Endothelial cell of umbilical vein (primary cell): ENCODE measurements around the gene CROCC2. TPM values are rescaled to one million over a fixed set of nuclear protein-coding genes. Genes with fewer than 3 reads are reported as not detected.

Experiments used
- BruUV-seq: library from RNA; stranded (reverse); fragments of 400-500 nt; replicated peaks from 2 replicates; lab custom pipeline; 2021; lab: Mats Ljungman, UMichigan
- CTCF ChIA-PET: fragments of 300-600, 350-600 bp; sonication (Branson Sonifier 250); formaldehyde crosslinking; loops from one replicate; lab custom pipeline; 2021; ENCODE audit warnings: antibody characterized with exemption, inconsistent platforms; lab: Charles Lee
- POLR2A ChIA-PET: fragments of 300-600, 350-600 bp; sonication (Branson Sonifier 250); formaldehyde crosslinking; loops from one replicate; lab custom pipeline; 2021; ENCODE audit warnings: antibody characterized with exemption, inconsistent platforms; lab: Charles Lee
- DNase-seq: peaks from one replicate; pipeline ENCODE4 v3.0.0-alpha.2; 2011; ENCODE audit warnings: low read depth, low spot score
- FAIRE-seq: peaks from 2 replicates; lab custom pipeline; 2011; peaks lifted over from hg19 to GRCh38; lab: Jason Lieb, UNC
- H2AFZ ChIP-seq: 2 replicates; pipeline ENCODE4 v1.6.0; 2012; ENCODE audit warnings: low read depth, low read length, control low read depth, inconsistent platforms
- H3K27ac ChIP-seq: 2 replicates; pipeline ENCODE4 v1.5.1; 2011; ENCODE audit warnings: low read depth, mild to moderate bottlenecking, control low read depth, low read length, moderate library complexity; ENCODE audit not compliant: insufficient read depth
- H3K27me3 ChIP-seq, 2 experiments: 2 replicates each; pipeline versions ENCODE4 v1.6.0 to v1.6.1; 2011; ENCODE audit warnings: low read length in 2 of 2, mixed read lengths in 1 of 2; ENCODE audit not compliant: control insufficient read depth in 2 of 2, insufficient read depth in 2 of 2
- H3K36me3 ChIP-seq, 2 experiments: 2 replicates in 1 of 2; 3 replicates in 1 of 2; pipeline ENCODE4 v1.5.1; 2011; ENCODE audit warnings: low read length in 2 of 2, mild to moderate bottlenecking in 1 of 2, moderate library complexity in 1 of 2; ENCODE audit not compliant: control insufficient read depth in 2 of 2, insufficient read depth in 2 of 2; ENCODE audit errors: extremely low read depth in 1 of 2
- H3K4me1 ChIP-seq: 3 replicates; pipeline ENCODE4 v1.5.1; 2011; ENCODE audit warnings: mild to moderate bottlenecking, low read length; ENCODE audit not compliant: control insufficient read depth, insufficient read depth; ENCODE audit errors: extremely low read depth
- H3K4me2 ChIP-seq: 2 replicates; pipeline ENCODE4 v1.6.1; 2011; ENCODE audit warnings: low read length, control low read depth, mixed read lengths; ENCODE audit not compliant: insufficient read depth
- H3K4me3 ChIP-seq, 3 experiments: fragments of 200-600 bp in 1 of 3; sonication (generic), shearing (Covaris generic) in 1 of 3; replicated peaks in 1 of 3; 2 replicates each; pipeline ENCODE4 v1.5.1; 2011 to 2016; ENCODE audit warnings: control low read depth in 3 of 3, low read length in 3 of 3, mild to moderate bottlenecking in 2 of 3, inconsistent platforms in 1 of 3, low read depth in 1 of 3, moderate library complexity in 1 of 3; ENCODE audit not compliant: insufficient read depth in 1 of 3
- H3K79me2 ChIP-seq: 2 replicates; pipeline ENCODE4 v1.6.0; 2012; ENCODE audit warnings: low read length, inconsistent platforms; ENCODE audit not compliant: control insufficient read depth, insufficient read depth
- H3K9ac ChIP-seq: replicated peaks from 2 replicates; pipeline ENCODE3; 2011; ENCODE audit warnings: low read length, control low read depth; ENCODE audit not compliant: insufficient read depth; ENCODE audit errors: extremely low read depth
- H3K9me1 ChIP-seq: replicated peaks from 3 replicates; pipeline ENCODE4 v1.6.0; 2011; ENCODE audit warnings: mild to moderate bottlenecking, low read length; ENCODE audit not compliant: control insufficient read depth, insufficient read depth; ENCODE audit errors: extremely low read depth
- H3K9me3 ChIP-seq: replicated peaks from 2 replicates; pipeline ENCODE4 v1.5.1; 2012; ENCODE audit warnings: low read length, inconsistent platforms; ENCODE audit not compliant: control insufficient read depth, insufficient read depth
- H4K20me1 ChIP-seq: replicated peaks from 2 replicates; pipeline ENCODE3; 2011; ENCODE audit warnings: mild to moderate bottlenecking, low read length; ENCODE audit not compliant: control insufficient read depth, insufficient read depth; ENCODE audit errors: extremely low read depth
- EZH2 ChIP-seq: IDR thresholded peaks from 2 replicates; pipeline ENCODE4 v1.6.1; 2012; ENCODE audit warnings: borderline replicate concordance, low read depth, mild to moderate bottlenecking, moderate library complexity, low read length, inconsistent platforms; ENCODE audit not compliant: severe bottlenecking
- GATA2 ChIP-seq: IDR thresholded peaks from 2 replicates; pipeline ENCODE4 v1.7.0; 2011; ENCODE audit warnings: low read depth, mild to moderate bottlenecking, moderate library complexity, mixed read lengths, low read length; ENCODE audit not compliant: insufficient read length, insufficient read depth
- MAX ChIP-seq: IDR thresholded peaks from 2 replicates; pipeline ENCODE4 v1.6.1; 2011; ENCODE audit not compliant: insufficient read depth, insufficient read length
- dilution Hi-C: fragments of 300-500 bp; cut with MboI; formaldehyde crosslinking; loops from one replicate; pipeline ENCODE4 v1.15.0; 2019; ENCODE audit warnings: low sequenced_read_pairs; ENCODE audit not compliant: extremely low pct_ligation_motif_present
- intact Hi-C: fragments of 100-400 bp; cut with micrococcal nuclease; formaldehyde crosslinking; loops from one replicate; pipeline ENCODE4 v1.10.0; 2022
- polyA plus RNA-seq, 4 experiments: library from polyadenylated mRNA; depleted of rRNA in 3 of 4; stranded (reverse) in 3 of 4; unstranded in 1 of 4; fragments of >200 nt; gene quantifications; 2 replicates each; pipeline versions ENCODE4 v1.2.1 to v1.2.3, GENCODE V29; 2011 to 2012; ENCODE audit warnings: missing spikeins in 1 of 4
- total RNA-seq: library from RNA; stranded (reverse); gene quantifications from 2 replicates; pipeline ENCODE4 v1.2.3, GENCODE V29; 2021
- TF ChIP-seq, protein P1 (sequence below), 2 donors: IDR thresholded peaks; 1 replicate in 1 of 2; 2 replicates in 1 of 2; pipeline ENCODE4 v1.5.1; 2011; ENCODE audit warnings: low read length in 2 of 2, mild to moderate bottlenecking in 2 of 2, moderate library complexity in 2 of 2, control low read depth in 1 of 2, inconsistent platforms in 1 of 2, low read depth in 1 of 2; ENCODE audit not compliant: insufficient read depth in 1 of 2; ENCODE audit errors: extremely low read depth in 1 of 2

The CROCC2 gene
- total and polyA plus RNA-seq, 2 donors (not counting 3 experiments of a cell fraction or from before 2014, with no cell fraction given): not detected

GRCh38 chr2:240990726-240991377 is 84.7 kb downstream of the CROCC2 start:
- Histone ChIP-seq H3K9me3 (no peaks in the 10 kb centered on the region), H3K36me3 (no peaks in the 10 kb centered on the region), H3K27ac (peak overlapping the region; percentile 73), H3K27me3 (no peaks in the 10 kb centered on the region), H3K9ac (peak overlapping the region; percentile 21), H3K4me2 (no peak overlapping the region), H3K4me3 (no peak overlapping the region), H4K20me1 (no peaks in the 10 kb centered on the region), H3K79me2 (no peaks in the 10 kb centered on the region), H3K9me1 (no peaks in the 10 kb centered on the region), H2AFZ (peak overlapping the region; percentile 20), H3K4me1 (peaks cover 30% of the 10 kb centered on the region)
- TF ChIP-seq EZH2 (no peak), MAX (no peak), GATA2 (no peak)
- TF ChIP-seq, protein P1, sequence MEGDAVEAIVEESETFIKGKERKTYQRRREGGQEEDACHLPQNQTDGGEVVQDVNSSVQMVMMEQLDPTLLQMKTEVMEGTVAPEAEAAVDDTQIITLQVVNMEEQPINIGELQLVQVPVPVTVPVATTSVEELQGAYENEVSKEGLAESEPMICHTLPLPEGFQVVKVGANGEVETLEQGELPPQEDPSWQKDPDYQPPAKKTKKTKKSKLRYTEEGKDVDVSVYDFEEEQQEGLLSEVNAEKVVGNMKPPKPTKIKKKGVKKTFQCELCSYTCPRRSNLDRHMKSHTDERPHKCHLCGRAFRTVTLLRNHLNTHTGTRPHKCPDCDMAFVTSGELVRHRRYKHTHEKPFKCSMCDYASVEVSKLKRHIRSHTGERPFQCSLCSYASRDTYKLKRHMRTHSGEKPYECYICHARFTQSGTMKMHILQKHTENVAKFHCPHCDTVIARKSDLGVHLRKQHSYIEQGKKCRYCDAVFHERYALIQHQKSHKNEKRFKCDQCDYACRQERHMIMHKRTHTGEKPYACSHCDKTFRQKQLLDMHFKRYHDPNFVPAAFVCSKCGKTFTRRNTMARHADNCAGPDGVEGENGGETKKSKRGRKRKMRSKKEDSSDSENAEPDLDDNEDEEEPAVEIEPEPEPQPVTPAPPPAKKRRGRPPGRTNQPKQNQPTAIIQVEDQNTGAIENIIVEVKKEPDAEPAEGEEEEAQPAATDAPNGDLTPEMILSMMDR (IDR thresholded peaks at IDR 0.05; ENCODE audit: extremely low read depth in 1 of 2, insufficient read depth in 1 of 2, low read depth in 1 of 2, low read length in 2 of 2): no peak
- CTCF ChIA-PET: interaction anchor here (1.0 to 2.2 kb wide), 8 partner anchors 7 to 140 kb away, joined by 3 to 26 read pairs (median 8); no protein-coding TSS in a partner anchor
- DNase-seq (no peak), FAIRE-seq (no peak)
- dilution Hi-C loops (no loop called here), intact Hi-C loops (loop anchor here (1.0 to 10.0 kb wide), 6 partner anchors 19 to 426 kb away; partner anchors contain the start of genes DUSP28, HDLBP, MTERF4 and PPP1R7)
- POLR2A ChIA-PET: interaction anchor here (0.7 to 1.5 kb wide), 2 partner anchors 19 to 324 kb away, joined by 3 read pairs; no protein-coding TSS in a partner anchor
- no TSS peak for BruUV-seq
